ENCODE results near the gene TTC7B. TPM values are rescaled to one million over a fixed set of nuclear protein-coding genes. Genes with fewer than 3 reads are reported as not detected.

Gene TTC7B
- total and polyA plus RNA-seq, 9 of the 15 experiments (the other 6 are each of a cell fraction or from before 2014, with no cell fraction given), result 2.2 to 77.2 (median 36.7) TPM

GRCh38 chr14:90818715-90819114 is 2.5 kb upstream of the TTC7B start (continued):
- TF ChIP-seq TOE1 (IDR thresholded peaks at IDR 0.05; ENCODE audit: borderline replicate concordance) (no peak), TOE1 (CRISPR knock-in tag; IDR thresholded peaks at IDR 0.05; ENCODE audit: borderline replicate concordance, low read depth) (no peak), YY1 (IDR thresholded peaks at IDR 0.05; ENCODE audit: borderline replicate concordance in 1 of 3, control insufficient read depth in 1 of 3, extremely low read depth in 1 of 3, insufficient read depth in 3 of 3, insufficient read length in 1 of 3, insufficient replicate concordance in 2 of 3, low read depth in 1 of 3, low read length in 2 of 3) (no peak), HIVEP1 (CRISPR knock-in tag; IDR thresholded peaks at IDR 0.05) (no peak), CAMTA2 (CRISPR knock-in tag; conservative IDR thresholded peaks at IDR 0.05) (no peak), BRD4 (IDR thresholded peaks at IDR 0.05) (no peak), RB1 (IDR thresholded peaks at IDR 0.05; ENCODE audit: low read depth) (no peak), ZNF766 (CRISPR knock-in tag; conservative IDR thresholded peaks at IDR 0.05) (no peak)

- H3K4me3 ChIP-seq, result no peak overlapping the region
- H3K79me2 ChIP-seq (ENCODE audit: control insufficient read depth, insufficient read depth, low read length), result peaks cover 42% of the 10 kb centered on the region
- H3K9me1 ChIP-seq (ENCODE audit: control insufficient read depth, insufficient read depth, low read length), result no peaks in the 10 kb centered on the region
- intact Hi-C loops (cut with micrococcal nuclease), result no loop called here
- H3K36me3 ChIP-seq (ENCODE audit: control insufficient read depth, insufficient read depth, low read length), result no peaks in the 10 kb centered on the region
- in situ Hi-C loops (cut with MboI), result no loop called here
- no peak overlapping the region for H3K4me2 ChIP-seq (ENCODE audit: insufficient read depth, low read length)
- H2AFZ ChIP-seq (ENCODE audit: low read depth, low read length), result 0 out of 2 replicates have a peak overlapping the region, but pooled peaks have one; percentile 32
- 54% methylated on average over 4 of the region's 16 CpGs for WGBS (ENCODE audit: insufficient coverage, low coverage, missing lambda C conversion rate)
- TF ChIP-seq ZKSCAN1 (IDR thresholded peaks at IDR 0.05; ENCODE audit: low read depth, low read length) (peak; percentile 72), ATF1 (CRISPR knock-in tag; IDR thresholded peaks at IDR 0.05) (no peak), ATF1 (tag; IDR thresholded peaks at IDR 0.05) (no peak)
- FAIRE-seq (no peak), ATAC-seq (no peak), DNase-seq (ENCODE audit: extremely low read depth in 1 of 4, low spot score in 3 of 4) (no peak)
- no peaks in the 10 kb centered on the region for H3K27me3 ChIP-seq (ENCODE audit: control insufficient read depth in 2 of 2, insufficient read depth in 2 of 2, low read length in 2 of 2)
- H4K20me1 ChIP-seq (replicated peaks; ENCODE audit: control insufficient read depth, insufficient read depth, low read length), result no peaks in the 10 kb centered on the region
- no peak overlapping the region for H3K27ac ChIP-seq (ENCODE audit: extremely low read depth, low read depth, low read length)
- peaks cover 13 to 33% of the 10 kb centered on the region in 2 experiments for H3K4me1 ChIP-seq (replicated peaks in 1 of 2; ENCODE audit: control insufficient read depth in 2 of 2, insufficient read depth in 2 of 2, low read length in 2 of 2)
- ChIA-PET POLR2A (interaction anchor here (0.6 kb wide), 1 partner anchor 58 kb away, joined by 3 read pairs; no protein-coding TSS in a partner anchor), CTCF (ENCODE audit: low intra/inter-chr PET ratio) (no interaction called here)
- no TSS peak for BruUV-seq (replicated peaks)
- H3K9ac ChIP-seq (ENCODE audit: insufficient read depth in 1 of 2, low read depth in 2 of 2, low read length in 2 of 2), result peak overlapping the region in 1 of 2 experiments; percentile 81; a peak in 2 of 4 replicates
- no peaks in the 10 kb centered on the region for H3K9me3 ChIP-seq (replicated peaks; ENCODE audit: control insufficient read depth, insufficient read depth, low read depth, low read length)
Observed at GRCh38 chr14:90816681-90817436, 629 bp upstream of the TTC7B start.

All from K562 (cell line).